A673 (cell line): ENCODE results near the gene LRRN3.

Experiments
- CTCF ChIP-seq: fragments of 300-800, 200-600 bp; sonication (generic); conservative IDR thresholded peaks from 2 replicates; pipeline ENCODE4 v1.5.1; 2017; ENCODE audit warnings: low read depth, mild to moderate bottlenecking, antibody characterized with exemption, low read length, moderate library complexity, mixed read lengths
- EZH2 ChIP-seq: fragments of 200-600 bp; sonication (generic); IDR thresholded peaks from 2 replicates; pipeline ENCODE4 v1.6.1; 2017; ENCODE audit warnings: borderline replicate concordance, low read depth, mild to moderate bottlenecking, mixed read lengths, antibody characterized with exemption, low read length; ENCODE audit not compliant: poor library complexity, severe bottlenecking

GRCh38 chr7:111173990-111174389, 83.1 kb downstream of the LRRN3 start:
- TF ChIP-seq CTCF (no peak), EZH2 (no peak)
